ENCODE data around the gene TRIM50. TPM values are rescaled to one million over a fixed set of nuclear protein-coding genes. Genes with fewer than 3 reads are reported as not detected.
"Not testable (repeated sequence)": the region's sequence is repeated elsewhere in the genome, so short reads cannot be mapped to it uniquely, and the experiment has no call there.

TRIM50 gene
- total RNA-seq, 4 donors from 2014 or later = not detected

DNA sequence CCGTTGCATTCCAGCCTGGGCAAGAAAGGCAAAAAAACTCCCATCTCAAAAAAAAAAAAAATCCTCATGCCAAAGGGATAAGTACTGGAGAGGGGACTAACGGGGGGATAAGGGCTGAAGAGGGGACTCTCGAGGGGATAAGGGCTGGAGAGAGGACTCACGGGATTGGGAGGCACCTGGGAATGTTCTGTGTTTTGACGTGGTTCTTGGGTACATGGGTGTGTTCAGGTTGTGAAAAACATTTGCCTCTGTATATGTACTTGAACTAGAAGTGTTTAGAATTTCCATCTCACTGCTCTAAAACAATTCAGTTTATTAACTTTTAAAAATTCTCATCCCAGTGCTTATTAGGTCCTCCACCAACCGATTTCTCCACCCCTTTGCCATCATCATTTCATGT lies 4.6 kb upstream of the TRIM50 start:
- DNase-seq = no peak
- WGBS, 2 donors (ENCODE audit: low coverage in 1 of 2) = 73 to 94% methylated on average over 2 to 6 of the region's 6 CpGs
- TF ChIP-seq POLR2A (IDR thresholded peaks at IDR 0.05) (no peak), EP300 (IDR thresholded peaks at IDR 0.05; ENCODE audit: low read depth) (no peak)
- TF ChIP-seq, protein P1, sequence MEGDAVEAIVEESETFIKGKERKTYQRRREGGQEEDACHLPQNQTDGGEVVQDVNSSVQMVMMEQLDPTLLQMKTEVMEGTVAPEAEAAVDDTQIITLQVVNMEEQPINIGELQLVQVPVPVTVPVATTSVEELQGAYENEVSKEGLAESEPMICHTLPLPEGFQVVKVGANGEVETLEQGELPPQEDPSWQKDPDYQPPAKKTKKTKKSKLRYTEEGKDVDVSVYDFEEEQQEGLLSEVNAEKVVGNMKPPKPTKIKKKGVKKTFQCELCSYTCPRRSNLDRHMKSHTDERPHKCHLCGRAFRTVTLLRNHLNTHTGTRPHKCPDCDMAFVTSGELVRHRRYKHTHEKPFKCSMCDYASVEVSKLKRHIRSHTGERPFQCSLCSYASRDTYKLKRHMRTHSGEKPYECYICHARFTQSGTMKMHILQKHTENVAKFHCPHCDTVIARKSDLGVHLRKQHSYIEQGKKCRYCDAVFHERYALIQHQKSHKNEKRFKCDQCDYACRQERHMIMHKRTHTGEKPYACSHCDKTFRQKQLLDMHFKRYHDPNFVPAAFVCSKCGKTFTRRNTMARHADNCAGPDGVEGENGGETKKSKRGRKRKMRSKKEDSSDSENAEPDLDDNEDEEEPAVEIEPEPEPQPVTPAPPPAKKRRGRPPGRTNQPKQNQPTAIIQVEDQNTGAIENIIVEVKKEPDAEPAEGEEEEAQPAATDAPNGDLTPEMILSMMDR (IDR thresholded peaks at IDR 0.05) = no peak
- Histone ChIP-seq H3K9me3 (no peaks in the 10 kb centered on the region), H3K36me3 (no peaks in the 10 kb centered on the region), H3K27ac (no peak overlapping the region), H3K4me1 (no peaks in the 10 kb centered on the region), H3K27me3 (no peaks in the 10 kb centered on the region), H3K4me3 (no peak overlapping the region)
- intact Hi-C loops (cut with DNase I; ENCODE audit: low total_unique reads) (no loop called here), in situ Hi-C loops (cut with MboI; ENCODE audit: low pct_ligation_motif_present in 1 of 4, low pct_unique_long_range_greater_than_20kb in 1 of 4, low sequenced_read_pairs in 3 of 4) (loop anchor here in 2 of 4 donors (10.0 kb wide), 1 partner anchor 112 kb away; no protein-coding TSS in a partner anchor)

- H3K27ac ChIP-seq = no peak overlapping the region
- WGBS, 2 donors (ENCODE audit: low coverage in 1 of 2) = 71% methylated on average over 6 of the region's 6 CpGs; no CpG with 5 or more reads in 1 of the 2 donors
- TF ChIP-seq POLR2A (IDR thresholded peaks at IDR 0.05) (no peak), EP300 (IDR thresholded peaks at IDR 0.05; ENCODE audit: low read depth) (no peak)
- TF ChIP-seq, protein P1 (IDR thresholded peaks at IDR 0.05) = no peak
- intact Hi-C loops (cut with DNase I; ENCODE audit: low total_unique reads) = no loop called here
- H3K9me3 ChIP-seq = no peaks in the 10 kb centered on the region
- H3K4me3 ChIP-seq = no peak overlapping the region
- DNase-seq = no peak
- no peaks in the 10 kb centered on the region for H3K27me3 ChIP-seq
- H3K4me1 ChIP-seq = no peaks in the 10 kb centered on the region
- in situ Hi-C loops (cut with MboI; ENCODE audit: low pct_ligation_motif_present in 1 of 4, low pct_unique_long_range_greater_than_20kb in 1 of 4, low sequenced_read_pairs in 3 of 4) = loop anchor here in 2 of 4 donors (10.0 kb wide), 1 partner anchor 114 kb away; no protein-coding TSS in a partner anchor
- H3K36me3 ChIP-seq = no peaks in the 10 kb centered on the region
Observed at GRCh38 chr7:73330772-73331171, 2.9 kb upstream of the TRIM50 start.

GRCh38 chr7:73329861-73330581 lies 2.1 kb upstream of the TRIM50 start:
- 58% methylated on average over 11 of the region's 11 CpGs; no CpG with 5 or more reads in 1 of the 2 donors for WGBS, 2 donors (ENCODE audit: low coverage in 1 of 2)
- Histone ChIP-seq H3K27me3 (no peaks in the 10 kb centered on the region), H3K36me3 (no peaks in the 10 kb centered on the region), H3K27ac (no peak overlapping the region), H3K4me1 (no peaks in the 10 kb centered on the region), H3K4me3 (no peak overlapping the region), H3K9me3 (no peaks in the 10 kb centered on the region)
- TF ChIP-seq, protein P1 (IDR thresholded peaks at IDR 0.05) = no peak
- TF ChIP-seq POLR2A (IDR thresholded peaks at IDR 0.05) (no peak), POLR2AphosphoS5 (IDR thresholded peaks at IDR 0.05) (no peak), EP300 (IDR thresholded peaks at IDR 0.05; ENCODE audit: low read depth) (no peak)
- no peak for DNase-seq
- in situ Hi-C loops (cut with MboI; ENCODE audit: low pct_ligation_motif_present in 1 of 4, low pct_unique_long_range_greater_than_20kb in 1 of 4, low sequenced_read_pairs in 3 of 4) (loop anchor here in 2 of 4 donors (10.0 kb wide), 1 partner anchor 115 kb away; no protein-coding TSS in a partner anchor), intact Hi-C loops (cut with DNase I; ENCODE audit: low total_unique reads) (no loop called here)

- WGBS, 2 donors (ENCODE audit: low coverage in 1 of 2) = 89% methylated on average over 10 of the region's 10 CpGs; no CpG with 5 or more reads in 1 of the 2 donors
- TF ChIP-seq POLR2A (IDR thresholded peaks at IDR 0.05) (no peak), POLR2AphosphoS5 (IDR thresholded peaks at IDR 0.05) (no peak), EP300 (IDR thresholded peaks at IDR 0.05; ENCODE audit: low read depth) (no peak)
- TF ChIP-seq, protein P1 (IDR thresholded peaks at IDR 0.05) = no peak
- Histone ChIP-seq H3K4me3 (no peak overlapping the region), H3K27me3 (no peaks in the 10 kb centered on the region), H3K36me3 (no peaks in the 10 kb centered on the region), H3K27ac (no peak overlapping the region), H3K9me3 (no peaks in the 10 kb centered on the region), H3K4me1 (peaks cover 0 to 5% (median 1%) of the 10 kb centered on the region in 4 donors)
- in situ Hi-C loops (cut with MboI; ENCODE audit: low pct_ligation_motif_present in 1 of 4, low pct_unique_long_range_greater_than_20kb in 1 of 4, low sequenced_read_pairs in 3 of 4) (no loop called here), intact Hi-C loops (cut with DNase I; ENCODE audit: low total_unique reads) (no loop called here)
- no peak for DNase-seq
Observed at GRCh38 chr7:73328696-73329095, 814 bp upstream of the TRIM50 start.

DNA sequence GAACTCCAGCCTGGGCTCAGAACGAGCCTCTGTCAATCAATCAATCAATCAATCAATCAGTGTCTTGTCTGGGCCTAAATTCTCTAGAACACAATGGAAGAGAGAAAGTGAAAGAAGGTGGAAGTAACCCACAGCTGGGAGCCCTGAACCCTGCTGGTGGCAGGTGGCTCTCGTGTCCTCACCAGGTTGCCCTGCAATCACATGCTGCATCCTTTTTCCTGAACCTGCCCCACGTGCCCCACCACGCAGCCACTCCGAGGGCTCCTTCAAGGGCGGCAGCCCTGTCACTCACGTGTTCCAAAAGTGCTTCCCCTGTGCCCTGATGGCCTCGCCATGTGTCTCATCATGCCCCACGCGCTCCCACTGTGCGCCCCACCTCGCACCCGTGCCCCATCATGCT lies 433 bp downstream of the TRIM50 start:
- H3K27ac ChIP-seq; intact Hi-C loops (cut with DNase I; ENCODE audit: low total_unique reads); H3K36me3 ChIP-seq; in situ Hi-C loops (cut with MboI; ENCODE audit: low pct_ligation_motif_present in 1 of 4, low pct_unique_long_range_greater_than_20kb in 1 of 4, low sequenced_read_pairs in 3 of 4); DNase-seq; H3K4me3 ChIP-seq; H3K27me3 ChIP-seq; H3K4me1 ChIP-seq; H3K9me3 ChIP-seq: not testable (repeated sequence)
- WGBS, 2 donors (ENCODE audit: low coverage in 1 of 2) = 95% methylated on average over 7 of the region's 13 CpGs; no CpG with 5 or more reads in 1 of the 2 donors

GRCh38 chr7:73325424-73325823 lies 2.5 kb downstream of the TRIM50 start:
- H3K4me3 ChIP-seq; H3K9me3 ChIP-seq; H3K4me1 ChIP-seq; intact Hi-C loops (cut with DNase I; ENCODE audit: low total_unique reads); H3K36me3 ChIP-seq; in situ Hi-C loops (cut with MboI; ENCODE audit: low pct_ligation_motif_present in 1 of 4, low pct_unique_long_range_greater_than_20kb in 1 of 4, low sequenced_read_pairs in 3 of 4); DNase-seq; H3K27me3 ChIP-seq; H3K27ac ChIP-seq: not testable (repeated sequence)
- 90% methylated on average over 6 of the region's 6 CpGs; no CpG with 5 or more reads in 1 of the 2 donors for WGBS, 2 donors (ENCODE audit: low coverage in 1 of 2)
